Ascending aorta (tissue), 2 donors: ENCODE results near the gene YWHAG. TPM values are rescaled to one million over a fixed set of nuclear protein-coding genes. Genes with fewer than 3 reads are reported as not detected.

ENCODE experiments used
- DNase-seq, 2 donors: peaks; one replicate each; pipeline ENCODE4 v3.0.0-alpha.2; 2019; ENCODE audit warnings: low spot score in 2 of 2
- H3K27ac ChIP-seq, 2 donors: fragments of 200-600 bp; sonication (generic); one replicate each; pipeline ENCODE4 v1.5.1; 2016 to 2017; ENCODE audit warnings: mild to moderate bottlenecking in 1 of 2
- H3K27me3 ChIP-seq: fragments of 200-600 bp; sonication (generic); one replicate; pipeline ENCODE4 v1.5.1; 2017
- H3K36me3 ChIP-seq, 2 donors: fragments of 200-600 bp; sonication (generic); one replicate each; pipeline ENCODE4 v1.5.1; 2016
- H3K4me1 ChIP-seq, 2 donors: fragments of 200-600 bp; sonication (generic); one replicate each; pipeline ENCODE4 v1.5.1; 2016 to 2017; ENCODE audit warnings: mild to moderate bottlenecking in 1 of 2
- H3K4me3 ChIP-seq, 2 donors: fragments of 200-600 bp; sonication (generic); one replicate each; pipeline ENCODE4 v1.5.1; 2016 to 2017; ENCODE audit warnings: mild to moderate bottlenecking in 1 of 2
- H3K9me3 ChIP-seq, 2 donors: fragments of 200-600 bp; sonication (generic); one replicate each; pipeline ENCODE4 v1.5.1; 2016
- intact Hi-C: fragments of 100-400 bp; cut with DNase I; formaldehyde crosslinking; loops from one replicate; pipeline ENCODE4 v1.15.1; 2023
- total RNA-seq: library from RNA; depleted of rRNA; stranded (reverse); fragments of >200 nt; gene quantifications from one replicate; pipeline ENCODE4 v1.1.0, GENCODE V29; 2016
- TF ChIP-seq, protein P1 (sequence below), 3 experiments: fragments of 200-600 bp in 2 of 3; fragments of 450-650 bp in 1 of 3; sonication (generic) in 2 of 3; IDR thresholded peaks; one replicate each; pipeline ENCODE4 v1.5.1; 2016 to 2019; ENCODE audit warnings: antibody characterized with exemption in 3 of 3, mild to moderate bottlenecking in 1 of 3, moderate library complexity in 1 of 3

YWHAG gene
- total RNA-seq, 1 donor from 2014 or later = 83.0 TPM

DNA sequence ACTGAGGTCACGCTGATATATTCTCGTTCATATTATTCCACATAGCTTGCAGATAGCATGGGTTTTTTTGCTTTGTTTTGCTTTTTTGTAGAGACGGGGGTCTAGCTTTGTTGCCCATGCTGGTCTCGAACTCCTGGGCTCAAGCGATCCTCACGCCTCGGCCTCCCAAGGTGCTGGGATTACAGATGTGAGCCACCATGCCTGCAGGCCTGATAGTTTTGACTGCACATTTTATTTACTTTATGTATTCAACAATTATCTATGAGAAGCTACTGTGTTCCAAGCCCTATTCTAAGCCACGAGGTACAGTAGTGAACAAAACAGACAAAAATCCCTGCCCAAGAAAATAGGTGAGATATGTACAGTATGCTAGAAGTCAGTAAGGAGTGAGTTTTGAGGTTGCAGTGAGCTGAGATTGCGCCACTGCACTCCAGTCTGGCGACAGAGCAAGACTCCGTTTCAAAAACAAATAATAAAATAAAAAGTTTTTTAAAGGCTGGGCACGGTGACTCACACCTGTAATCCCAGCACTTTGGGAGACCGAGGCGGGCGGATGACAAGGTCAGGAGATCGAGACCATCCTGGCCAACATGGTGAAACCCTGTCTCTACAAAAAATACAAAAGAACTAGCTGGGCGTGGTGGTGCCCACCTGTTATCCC is 1.3 kb upstream of the YWHAG start:
- H3K27me3 ChIP-seq = no peaks in the 10 kb centered on the region
- no peaks in the 10 kb centered on the region for H3K9me3 ChIP-seq
- no peak for DNase-seq
- intact Hi-C loops = loop anchor here (1.0 to 2.0 kb wide), 3 partner anchors 33 to 69 kb away; no protein-coding TSS in a partner anchor
- peak overlapping the region in 1 of 2 donors; percentile 95 for H3K4me3 ChIP-seq
- TF ChIP-seq, protein P1, sequence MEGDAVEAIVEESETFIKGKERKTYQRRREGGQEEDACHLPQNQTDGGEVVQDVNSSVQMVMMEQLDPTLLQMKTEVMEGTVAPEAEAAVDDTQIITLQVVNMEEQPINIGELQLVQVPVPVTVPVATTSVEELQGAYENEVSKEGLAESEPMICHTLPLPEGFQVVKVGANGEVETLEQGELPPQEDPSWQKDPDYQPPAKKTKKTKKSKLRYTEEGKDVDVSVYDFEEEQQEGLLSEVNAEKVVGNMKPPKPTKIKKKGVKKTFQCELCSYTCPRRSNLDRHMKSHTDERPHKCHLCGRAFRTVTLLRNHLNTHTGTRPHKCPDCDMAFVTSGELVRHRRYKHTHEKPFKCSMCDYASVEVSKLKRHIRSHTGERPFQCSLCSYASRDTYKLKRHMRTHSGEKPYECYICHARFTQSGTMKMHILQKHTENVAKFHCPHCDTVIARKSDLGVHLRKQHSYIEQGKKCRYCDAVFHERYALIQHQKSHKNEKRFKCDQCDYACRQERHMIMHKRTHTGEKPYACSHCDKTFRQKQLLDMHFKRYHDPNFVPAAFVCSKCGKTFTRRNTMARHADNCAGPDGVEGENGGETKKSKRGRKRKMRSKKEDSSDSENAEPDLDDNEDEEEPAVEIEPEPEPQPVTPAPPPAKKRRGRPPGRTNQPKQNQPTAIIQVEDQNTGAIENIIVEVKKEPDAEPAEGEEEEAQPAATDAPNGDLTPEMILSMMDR (IDR thresholded peaks at IDR 0.05) = no peak
- H3K36me3 ChIP-seq = no peaks in the 10 kb centered on the region
- peak overlapping the region; percentile 98 to 99 for H3K27ac ChIP-seq
- peaks cover 5 to 32% of the 10 kb centered on the region in 2 donors for H3K4me1 ChIP-seq

DNA sequence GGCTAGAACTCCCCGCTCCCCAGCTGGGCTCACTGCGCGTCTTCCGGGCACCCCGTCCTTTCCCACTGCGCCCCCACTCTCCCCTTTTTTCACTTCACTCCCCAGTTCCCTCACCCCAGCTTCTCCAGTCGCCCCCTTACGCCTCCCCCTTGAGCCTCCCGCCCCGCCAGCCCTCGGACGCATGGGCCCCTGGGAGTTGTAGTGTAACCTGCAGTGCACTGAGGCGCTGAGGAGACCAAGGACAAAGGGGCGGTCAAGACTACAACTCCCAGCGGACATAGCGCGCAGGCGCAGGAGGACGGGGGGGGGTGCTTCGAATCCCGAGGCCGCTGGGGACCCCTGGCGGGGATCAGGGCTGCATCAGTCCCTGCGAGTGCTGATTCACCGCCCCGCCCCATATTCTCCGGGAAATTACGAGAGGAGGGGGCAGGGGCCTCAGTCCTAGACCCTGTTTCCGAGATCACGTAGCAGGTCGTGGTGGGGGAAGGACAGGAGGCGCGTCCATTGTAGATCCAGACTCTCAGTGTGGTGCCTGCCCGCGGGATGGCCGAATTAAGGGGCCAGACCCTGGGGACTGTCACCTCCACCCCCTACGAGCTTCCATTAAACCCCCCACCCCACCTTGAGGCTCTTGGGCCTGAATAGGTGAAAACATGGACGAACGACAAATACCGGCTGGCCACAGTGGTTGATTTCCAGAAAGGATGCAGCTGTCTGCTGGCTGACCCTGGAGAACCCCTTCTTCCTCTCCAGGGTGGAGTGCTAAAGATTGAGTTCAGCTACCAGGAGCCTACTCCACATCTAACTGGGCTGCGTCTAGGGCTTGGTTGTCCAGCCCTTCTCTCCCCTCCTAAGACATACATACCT is 553 bp upstream of the YWHAG start:
- peak; percentile 93 to 98 for DNase-seq
- no peaks in the 10 kb centered on the region for H3K36me3 ChIP-seq
- H3K9me3 ChIP-seq = no peaks in the 10 kb centered on the region
- TF ChIP-seq, protein P1 (IDR thresholded peaks at IDR 0.05) = peak; percentile 64 to 78 (median 72)
- H3K27me3 ChIP-seq = no peaks in the 10 kb centered on the region
- intact Hi-C loops = loop anchor here (1.0 to 2.0 kb wide), 3 partner anchors 34 to 69 kb away; no protein-coding TSS in a partner anchor
- peak overlapping the region; percentile 98 to 99 for H3K27ac ChIP-seq
- peak overlapping the region; percentile 81 to 95 for H3K4me3 ChIP-seq
- H3K4me1 ChIP-seq = peaks cover 4 to 28% of the 10 kb centered on the region in 2 donors

DNA sequence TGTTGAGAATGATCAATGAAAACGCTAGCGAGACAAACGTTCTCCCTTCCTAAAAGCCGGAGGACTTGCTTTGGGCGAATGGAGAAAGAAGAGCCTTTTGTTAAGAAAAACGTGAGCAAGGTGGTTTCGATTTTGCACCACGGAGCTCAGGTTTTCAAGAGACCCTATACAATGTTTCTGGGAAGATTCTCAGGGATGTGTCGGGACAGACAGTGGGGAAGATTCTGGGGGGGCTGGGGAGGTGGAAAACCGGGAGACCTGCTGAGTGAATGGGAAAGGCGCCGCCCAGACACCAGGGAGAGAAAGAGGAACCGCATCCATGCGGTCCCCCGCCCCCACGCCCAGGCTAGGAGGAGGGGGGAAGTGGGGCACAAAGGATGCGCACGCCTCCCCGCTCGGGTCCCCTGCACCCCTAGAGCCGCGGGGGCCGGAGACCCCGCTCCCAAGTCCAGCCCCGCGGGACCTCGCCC is 745 bp downstream of the YWHAG start:
- intact Hi-C loops = loop anchor here (1.0 to 2.0 kb wide), 2 partner anchors 35 to 67 kb away; no protein-coding TSS in a partner anchor
- peaks cover 4 to 24% of the 10 kb centered on the region in 2 donors for H3K4me1 ChIP-seq
- DNase-seq = peak in 1 of 2 donors; percentile 82

DNA sequence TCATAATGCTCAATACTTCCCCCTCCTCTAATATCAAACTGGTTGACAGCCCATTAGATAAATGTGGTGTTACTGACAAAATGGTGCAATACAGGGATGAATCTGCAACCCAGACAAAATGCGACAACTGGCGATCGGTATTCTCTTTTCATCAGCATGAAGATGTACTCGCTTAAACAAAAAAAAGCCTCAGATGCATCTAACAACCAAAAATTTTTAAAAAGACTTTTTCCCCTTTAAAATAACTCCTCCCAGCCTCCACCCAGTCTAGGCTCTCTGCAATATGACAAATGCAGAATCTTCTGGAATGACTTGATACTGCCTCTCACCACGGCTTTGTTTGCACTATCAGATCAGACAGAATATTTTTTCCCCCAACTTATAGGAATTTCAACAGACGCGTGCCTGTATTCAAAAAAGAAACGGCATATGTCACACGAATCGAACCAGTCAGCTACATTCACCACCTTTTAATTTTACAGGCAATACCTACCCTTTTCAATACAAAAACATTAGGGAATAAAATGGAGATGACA is 1.2 kb downstream of the YWHAG start:
- H3K4me1 ChIP-seq = peaks cover 4 to 29% of the 10 kb centered on the region in 2 donors

More for the DNA sequence above, 745 bp downstream of the YWHAG start:
- Histone ChIP-seq H3K36me3 (no peaks in the 10 kb centered on the region), H3K9me3 (no peaks in the 10 kb centered on the region), H3K4me3 (peak overlapping the region; percentile 81 to 95), H3K27ac (peak overlapping the region; percentile 98 to 99), H3K27me3 (no peaks in the 10 kb centered on the region)
- TF ChIP-seq, protein P1 (IDR thresholded peaks at IDR 0.05) = peak in 1 of 3 experiments; percentile 22

DNA sequence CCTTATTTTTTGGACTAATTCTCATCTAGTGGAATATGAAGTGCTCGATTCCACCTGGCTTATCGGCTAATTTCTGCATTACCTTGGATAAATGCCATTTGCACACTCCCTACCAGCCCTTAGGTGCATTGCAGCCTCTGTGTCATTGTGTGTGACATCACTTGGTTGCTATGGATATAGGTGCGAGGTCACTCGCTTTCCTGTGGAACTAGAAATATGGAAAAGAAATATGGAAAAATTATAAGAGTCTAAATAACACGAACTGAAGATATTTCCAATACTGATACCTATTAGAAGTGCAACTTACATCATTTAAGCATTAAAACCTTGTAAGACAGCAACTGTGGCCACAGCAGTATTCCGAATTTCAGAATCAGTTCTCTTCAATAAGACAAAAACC is 2.0 kb downstream of the YWHAG start:
- H3K9me3 ChIP-seq = no peaks in the 10 kb centered on the region
- intact Hi-C loops = no loop called here

More for the DNA sequence above, 1.2 kb downstream of the YWHAG start:
- Histone ChIP-seq H3K9me3 (no peaks in the 10 kb centered on the region), H3K27ac (peak overlapping the region; percentile 98 to 99), H3K27me3 (no peaks in the 10 kb centered on the region), H3K36me3 (no peaks in the 10 kb centered on the region), H3K4me3 (peak overlapping the region; percentile 81 to 95)
- intact Hi-C loops = loop anchor here (1.0 to 2.0 kb wide), 2 partner anchors 34 to 67 kb away; no protein-coding TSS in a partner anchor
- TF ChIP-seq, protein P1 (IDR thresholded peaks at IDR 0.05) = no peak
- DNase-seq = no peak

More for the DNA sequence above, 2.0 kb downstream of the YWHAG start:
- peaks cover 4 to 36% of the 10 kb centered on the region in 2 donors for H3K4me1 ChIP-seq
- no peaks in the 10 kb centered on the region for H3K27me3 ChIP-seq
- TF ChIP-seq, protein P1 (IDR thresholded peaks at IDR 0.05) = no peak
- no peaks in the 10 kb centered on the region for H3K36me3 ChIP-seq
- H3K4me3 ChIP-seq = peak overlapping the region; percentile 81 to 95
- peak overlapping the region in 1 of 2 donors; percentile 99 for H3K27ac ChIP-seq
- no peak for DNase-seq
